ENCODE measurements around the gene NCMAP. TPM values are rescaled to one million over a fixed set of nuclear protein-coding genes. Genes with fewer than 3 reads are reported as not detected.

The NCMAP gene
- total and polyA plus RNA-seq, 2 of the 8 experiments (the other 6 are each of a cell fraction or from before 2014, with no cell fraction given) = 0.21 to 0.39 TPM

- TF ChIP-seq SAP30 (IDR thresholded peaks at IDR 0.05; ENCODE audit: insufficient read depth, insufficient replicate concordance, low read length) = no peak
Measured at GRCh38 chr1:24580756-24581155, 24.9 kb downstream of the NCMAP start (continued).

Measured in H1 (cell line).